GM23248 (cell line): ENCODE results near the gene FAM120A.

Experiments used
- EZH2 ChIP-seq: fragments of 200-600 bp; sonication (generic); IDR thresholded peaks from 2 replicates; pipeline ENCODE4 v1.6.1; 2018; ENCODE audit warnings: antibody characterized with exemption, mild to moderate bottlenecking; ENCODE audit not compliant: insufficient read depth, poor library complexity, severe bottlenecking
- EZH2phosphoT487 ChIP-seq: fragments of 200-600 bp; sonication (generic); IDR thresholded peaks from 2 replicates; pipeline ENCODE4 v1.6.1; 2018; ENCODE audit warnings: antibody characterized with exemption, moderate library complexity, mild to moderate bottlenecking, low read depth; ENCODE audit not compliant: insufficient read depth

- TF ChIP-seq EZH2 (no peak), EZH2phosphoT487 (no peak)
These were observed 10.3 kb downstream of the FAM120A start for GRCh38 chr9:93461821-93462220.
